Measurements from ENCODE around the gene CD7.
A peak's percentile ranks its signal among the peaks of the same experiment; 100 is the strongest.

The CD7 gene

DNA sequence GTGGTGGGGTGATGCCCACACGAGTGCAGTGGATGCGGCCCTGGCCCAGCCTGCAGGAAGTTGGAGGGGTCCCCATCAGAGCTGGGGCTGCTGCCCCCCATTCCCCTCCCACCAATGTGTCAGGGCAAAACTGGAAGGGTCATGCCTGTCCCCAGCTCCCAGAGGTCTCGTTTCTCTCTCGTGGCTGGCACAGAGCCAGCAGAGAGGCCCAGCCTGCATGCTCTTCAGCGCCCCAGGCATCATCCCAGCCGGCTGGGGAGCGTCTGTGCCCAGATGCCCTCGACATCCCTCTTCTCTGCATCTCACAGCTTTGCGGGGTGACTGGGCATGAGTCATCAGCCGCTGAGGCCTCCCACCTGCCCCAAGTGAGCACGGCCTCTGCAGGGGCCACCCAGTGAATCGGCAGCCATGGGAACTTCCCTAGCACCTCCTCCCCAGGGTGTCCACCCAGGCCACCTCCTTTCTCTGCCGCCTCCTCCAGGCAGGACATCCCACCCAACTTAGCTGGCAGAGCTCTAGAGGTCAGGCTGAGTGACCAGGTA, 34.1 kb downstream of the CD7 start (continued):
- TF ChIP-seq, protein P1, sequence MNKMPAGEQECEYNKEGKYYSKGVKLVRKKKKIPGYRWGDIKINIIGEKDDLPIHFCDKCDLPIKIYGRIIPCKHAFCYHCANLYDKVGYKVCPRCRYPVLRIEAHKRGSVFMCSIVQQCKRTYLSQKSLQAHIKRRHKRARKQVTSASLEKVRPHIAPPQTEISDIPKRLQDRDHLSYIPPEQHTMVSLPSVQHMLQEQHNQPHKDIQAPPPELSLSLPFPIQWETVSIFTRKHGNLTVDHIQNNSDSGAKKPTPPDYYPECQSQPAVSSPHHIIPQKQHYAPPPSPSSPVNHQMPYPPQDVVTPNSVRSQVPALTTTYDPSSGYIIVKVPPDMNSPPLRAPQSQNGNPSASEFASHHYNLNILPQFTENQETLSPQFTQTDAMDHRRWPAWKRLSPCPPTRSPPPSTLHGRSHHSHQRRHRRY (tag by site-specific recombination; IDR thresholded peaks at IDR 0.05): no peak
- TF ChIP-seq ZNF510 (tag by site-specific recombination; IDR thresholded peaks at IDR 0.05; ENCODE audit: insufficient replicate concordance) (no peak), ZNF514 (tag by site-specific recombination; IDR thresholded peaks at IDR 0.05) (no peak), ZNF114 (tag by site-specific recombination; IDR thresholded peaks at IDR 0.05) (no peak), ZNF777 (tag by site-specific recombination; IDR thresholded peaks at IDR 0.05; ENCODE audit: borderline replicate concordance) (no peak), KLF16 (tag by site-specific recombination; IDR thresholded peaks at IDR 0.05) (peak; percentile 47; the same call in 1 of the 2 replicates), ZNF768 (tag by site-specific recombination; IDR thresholded peaks at IDR 0.05) (no peak), ZNF146 (tag by site-specific recombination; IDR thresholded peaks at IDR 0.05) (no peak), ZNF561 (tag by site-specific recombination; IDR thresholded peaks at IDR 0.05; ENCODE audit: borderline replicate concordance) (no peak), ZNF423 (tag by site-specific recombination; IDR thresholded peaks at IDR 0.05) (peak; percentile 45; the same call in 1 of the 2 replicates), ZNF132 (tag by site-specific recombination; IDR thresholded peaks at IDR 0.05; ENCODE audit: borderline replicate concordance) (no peak), GLIS1 (tag by site-specific recombination; IDR thresholded peaks at IDR 0.05) (peak; percentile 97), ZNF366 (tag by site-specific recombination; conservative IDR thresholded peaks at IDR 0.05) (no peak), ZNF174 (tag by site-specific recombination; IDR thresholded peaks at IDR 0.05) (no peak), ZBTB8A (tag by site-specific recombination; IDR thresholded peaks at IDR 0.05) (peak; percentile 65), ZEB2 (tag by site-specific recombination; IDR thresholded peaks at IDR 0.05) (no peak), ZNF214 (tag by site-specific recombination; IDR thresholded peaks at IDR 0.05; ENCODE audit: borderline replicate concordance) (no peak)
- TF ChIP-seq, protein P2, sequence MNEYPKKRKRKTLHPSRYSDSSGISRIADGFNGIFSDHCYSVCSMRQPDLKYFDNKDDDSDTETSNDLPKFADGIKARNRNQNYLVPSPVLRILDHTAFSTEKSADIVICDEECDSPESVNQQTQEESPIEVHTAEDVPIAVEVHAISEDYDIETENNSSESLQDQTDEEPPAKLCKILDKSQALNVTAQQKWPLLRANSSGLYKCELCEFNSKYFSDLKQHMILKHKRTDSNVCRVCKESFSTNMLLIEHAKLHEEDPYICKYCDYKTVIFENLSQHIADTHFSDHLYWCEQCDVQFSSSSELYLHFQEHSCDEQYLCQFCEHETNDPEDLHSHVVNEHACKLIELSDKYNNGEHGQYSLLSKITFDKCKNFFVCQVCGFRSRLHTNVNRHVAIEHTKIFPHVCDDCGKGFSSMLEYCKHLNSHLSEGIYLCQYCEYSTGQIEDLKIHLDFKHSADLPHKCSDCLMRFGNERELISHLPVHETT (tag by site-specific recombination; IDR thresholded peaks at IDR 0.05): no peak
- TF ChIP-seq, protein P3, sequence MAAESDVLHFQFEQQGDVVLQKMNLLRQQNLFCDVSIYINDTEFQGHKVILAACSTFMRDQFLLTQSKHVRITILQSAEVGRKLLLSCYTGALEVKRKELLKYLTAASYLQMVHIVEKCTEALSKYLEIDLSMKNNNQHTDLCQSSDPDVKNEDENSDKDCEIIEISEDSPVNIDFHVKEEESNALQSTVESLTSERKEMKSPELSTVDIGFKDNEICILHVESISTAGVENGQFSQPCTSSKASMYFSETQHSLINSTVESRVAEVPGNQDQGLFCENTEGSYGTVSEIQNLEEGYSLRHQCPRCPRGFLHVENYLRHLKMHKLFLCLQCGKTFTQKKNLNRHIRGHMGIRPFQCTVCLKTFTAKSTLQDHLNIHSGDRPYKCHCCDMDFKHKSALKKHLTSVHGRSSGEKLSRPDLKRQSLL (tag by site-specific recombination; IDR thresholded peaks at IDR 0.05): no peak
- TF ChIP-seq, protein P4, sequence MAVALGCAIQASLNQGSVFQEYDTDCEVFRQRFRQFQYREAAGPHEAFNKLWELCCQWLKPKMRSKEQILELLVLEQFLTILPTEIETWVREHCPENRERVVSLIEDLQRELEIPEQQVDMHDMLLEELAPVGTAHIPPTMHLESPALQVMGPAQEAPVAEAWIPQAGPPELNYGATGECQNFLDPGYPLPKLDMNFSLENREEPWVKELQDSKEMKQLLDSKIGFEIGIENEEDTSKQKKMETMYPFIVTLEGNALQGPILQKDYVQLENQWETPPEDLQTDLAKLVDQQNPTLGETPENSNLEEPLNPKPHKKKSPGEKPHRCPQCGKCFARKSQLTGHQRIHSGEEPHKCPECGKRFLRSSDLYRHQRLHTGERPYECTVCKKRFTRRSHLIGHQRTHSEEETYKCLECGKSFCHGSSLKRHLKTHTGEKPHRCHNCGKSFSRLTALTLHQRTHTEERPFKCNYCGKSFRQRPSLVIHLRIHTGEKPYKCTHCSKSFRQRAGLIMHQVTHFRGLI (tag by site-specific recombination; IDR thresholded peaks at IDR 0.05): no peak
- TF ChIP-seq, protein P5, sequence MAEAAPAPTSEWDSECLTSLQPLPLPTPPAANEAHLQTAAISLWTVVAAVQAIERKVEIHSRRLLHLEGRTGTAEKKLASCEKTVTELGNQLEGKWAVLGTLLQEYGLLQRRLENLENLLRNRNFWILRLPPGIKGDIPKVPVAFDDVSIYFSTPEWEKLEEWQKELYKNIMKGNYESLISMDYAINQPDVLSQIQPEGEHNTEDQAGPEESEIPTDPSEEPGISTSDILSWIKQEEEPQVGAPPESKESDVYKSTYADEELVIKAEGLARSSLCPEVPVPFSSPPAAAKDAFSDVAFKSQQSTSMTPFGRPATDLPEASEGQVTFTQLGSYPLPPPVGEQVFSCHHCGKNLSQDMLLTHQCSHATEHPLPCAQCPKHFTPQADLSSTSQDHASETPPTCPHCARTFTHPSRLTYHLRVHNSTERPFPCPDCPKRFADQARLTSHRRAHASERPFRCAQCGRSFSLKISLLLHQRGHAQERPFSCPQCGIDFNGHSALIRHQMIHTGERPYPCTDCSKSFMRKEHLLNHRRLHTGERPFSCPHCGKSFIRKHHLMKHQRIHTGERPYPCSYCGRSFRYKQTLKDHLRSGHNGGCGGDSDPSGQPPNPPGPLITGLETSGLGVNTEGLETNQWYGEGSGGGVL (tag by site-specific recombination; IDR thresholded peaks at IDR 0.05): peak; percentile 63
- TF ChIP-seq, protein P6, sequence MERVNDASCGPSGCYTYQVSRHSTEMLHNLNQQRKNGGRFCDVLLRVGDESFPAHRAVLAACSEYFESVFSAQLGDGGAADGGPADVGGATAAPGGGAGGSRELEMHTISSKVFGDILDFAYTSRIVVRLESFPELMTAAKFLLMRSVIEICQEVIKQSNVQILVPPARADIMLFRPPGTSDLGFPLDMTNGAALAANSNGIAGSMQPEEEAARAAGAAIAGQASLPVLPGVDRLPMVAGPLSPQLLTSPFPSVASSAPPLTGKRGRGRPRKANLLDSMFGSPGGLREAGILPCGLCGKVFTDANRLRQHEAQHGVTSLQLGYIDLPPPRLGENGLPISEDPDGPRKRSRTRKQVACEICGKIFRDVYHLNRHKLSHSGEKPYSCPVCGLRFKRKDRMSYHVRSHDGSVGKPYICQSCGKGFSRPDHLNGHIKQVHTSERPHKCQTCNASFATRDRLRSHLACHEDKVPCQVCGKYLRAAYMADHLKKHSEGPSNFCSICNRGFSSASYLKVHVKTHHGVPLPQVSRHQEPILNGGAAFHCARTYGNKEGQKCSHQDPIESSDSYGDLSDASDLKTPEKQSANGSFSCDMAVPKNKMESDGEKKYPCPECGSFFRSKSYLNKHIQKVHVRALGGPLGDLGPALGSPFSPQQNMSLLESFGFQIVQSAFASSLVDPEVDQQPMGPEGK (tag by site-specific recombination; IDR thresholded peaks at IDR 0.05): peak; percentile 61
- TF ChIP-seq, protein P7, sequence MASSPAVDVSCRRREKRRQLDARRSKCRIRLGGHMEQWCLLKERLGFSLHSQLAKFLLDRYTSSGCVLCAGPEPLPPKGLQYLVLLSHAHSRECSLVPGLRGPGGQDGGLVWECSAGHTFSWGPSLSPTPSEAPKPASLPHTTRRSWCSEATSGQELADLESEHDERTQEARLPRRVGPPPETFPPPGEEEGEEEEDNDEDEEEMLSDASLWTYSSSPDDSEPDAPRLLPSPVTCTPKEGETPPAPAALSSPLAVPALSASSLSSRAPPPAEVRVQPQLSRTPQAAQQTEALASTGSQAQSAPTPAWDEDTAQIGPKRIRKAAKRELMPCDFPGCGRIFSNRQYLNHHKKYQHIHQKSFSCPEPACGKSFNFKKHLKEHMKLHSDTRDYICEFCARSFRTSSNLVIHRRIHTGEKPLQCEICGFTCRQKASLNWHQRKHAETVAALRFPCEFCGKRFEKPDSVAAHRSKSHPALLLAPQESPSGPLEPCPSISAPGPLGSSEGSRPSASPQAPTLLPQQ (tag by site-specific recombination; IDR thresholded peaks at IDR 0.05): no peak
- TF ChIP-seq, protein P8, sequence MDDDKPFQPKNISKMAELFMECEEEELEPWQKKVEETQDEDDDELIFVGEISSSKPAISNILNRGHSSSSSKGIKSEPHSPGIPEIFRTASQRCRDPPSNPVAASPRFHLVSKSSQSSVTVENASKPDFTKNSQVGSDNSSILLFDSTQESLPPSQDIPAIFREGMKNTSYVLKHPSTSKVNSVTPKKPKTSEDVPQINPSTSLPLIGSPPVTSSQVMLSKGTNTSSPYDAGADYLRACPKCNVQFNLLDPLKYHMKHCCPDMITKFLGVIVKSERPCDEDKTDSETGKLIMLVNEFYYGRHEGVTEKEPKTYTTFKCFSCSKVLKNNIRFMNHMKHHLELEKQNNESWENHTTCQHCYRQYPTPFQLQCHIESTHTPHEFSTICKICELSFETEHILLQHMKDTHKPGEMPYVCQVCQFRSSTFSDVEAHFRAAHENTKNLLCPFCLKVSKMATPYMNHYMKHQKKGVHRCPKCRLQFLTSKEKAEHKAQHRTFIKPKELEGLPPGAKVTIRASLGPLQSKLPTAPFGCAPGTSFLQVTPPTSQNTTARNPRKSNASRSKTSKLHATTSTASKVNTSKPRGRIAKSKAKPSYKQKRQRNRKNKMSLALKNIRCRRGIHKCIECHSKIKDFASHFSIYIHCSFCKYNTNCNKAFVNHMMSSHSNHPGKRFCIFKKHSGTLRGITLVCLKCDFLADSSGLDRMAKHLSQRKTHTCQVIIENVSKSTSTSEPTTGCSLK (tag by site-specific recombination; IDR thresholded peaks at IDR 0.05): no peak
- TF ChIP-seq, protein P9, sequence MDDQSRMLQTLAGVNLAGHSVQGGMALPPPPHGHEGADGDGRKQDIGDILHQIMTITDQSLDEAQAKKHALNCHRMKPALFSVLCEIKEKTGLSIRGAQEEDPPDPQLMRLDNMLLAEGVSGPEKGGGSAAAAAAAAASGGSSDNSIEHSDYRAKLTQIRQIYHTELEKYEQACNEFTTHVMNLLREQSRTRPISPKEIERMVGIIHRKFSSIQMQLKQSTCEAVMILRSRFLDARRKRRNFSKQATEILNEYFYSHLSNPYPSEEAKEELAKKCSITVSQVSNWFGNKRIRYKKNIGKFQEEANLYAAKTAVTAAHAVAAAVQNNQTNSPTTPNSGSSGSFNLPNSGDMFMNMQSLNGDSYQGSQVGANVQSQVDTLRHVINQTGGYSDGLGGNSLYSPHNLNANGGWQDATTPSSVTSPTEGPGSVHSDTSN (CRISPR knock-in tag; IDR thresholded peaks at IDR 0.05): no peak

All from HEK293 (cell line).